Fibroblast of upper back skin (primary cell): ENCODE results near the gene IFNL2.
"Not testable (repeated sequence)": the region's sequence is repeated elsewhere in the genome, so short reads cannot be mapped to it uniquely, and the experiment has no call there.

Experiments
- DNase-seq: peaks from one replicate; pipeline ENCODE4 v3.0.0-alpha.2; 2013

IFNL2 gene

GRCh38 chr19:39268085-39268484 is at the start of gene IFNL2:
Gene IFNL2 (plus strand): TSS chr19:39268396. CDS start chr19:39268569, 173 bp downstream.
- DNase-seq: not testable (repeated sequence)

- DNase-seq: not testable (repeated sequence)
Observed at GRCh38 chr19:39219108-39219507, 49.1 kb upstream of the IFNL2 start.

GRCh38 chr19:39223703-39224279 is 44.4 kb upstream of the IFNL2 start:
- DNase-seq: peak; percentile 7

GRCh38 chr19:39224910-39225309 is 43.3 kb upstream of the IFNL2 start:
- no peak for DNase-seq

- DNase-seq: no peak
Observed at GRCh38 chr19:39230096-39230764, 38.0 kb upstream of the IFNL2 start.

- DNase-seq: no peak
Observed at GRCh38 chr19:39232708-39233107, 35.5 kb upstream of the IFNL2 start.

GRCh38 chr19:39236527-39236926 is 31.7 kb upstream of the IFNL2 start:
- DNase-seq: no peak

GRCh38 chr19:39237200-39238184 is 30.7 kb upstream of the IFNL2 start:
- DNase-seq: no peak

GRCh38 chr19:39238209-39238608 is 30.0 kb upstream of the IFNL2 start:
- DNase-seq: no peak

- DNase-seq: no peak
Observed at GRCh38 chr19:39238944-39239343, 29.3 kb upstream of the IFNL2 start.

GRCh38 chr19:39240421-39240820 is 27.8 kb upstream of the IFNL2 start:
- DNase-seq: no peak

- not testable (repeated sequence) for DNase-seq
Observed at GRCh38 chr19:39243741-39244140, 24.5 kb upstream of the IFNL2 start.

- DNase-seq: not testable (repeated sequence)
Observed at GRCh38 chr19:39244410-39245100, 23.6 kb upstream of the IFNL2 start, which contains the start of gene IFNL3. Gene IFNL3 (minus strand): TSS chr19:39245006. CDS start chr19:39244967, 39 bp downstream.

- DNase-seq: not testable (repeated sequence)
Observed at GRCh38 chr19:39245166-39245565, 23.0 kb upstream of the IFNL2 start.

- peak; percentile 17 for DNase-seq
Observed at GRCh38 chr19:39246951-39247669, 21.1 kb upstream of the IFNL2 start.

GRCh38 chr19:39247701-39248664 is 20.2 kb upstream of the IFNL2 start:
- no peak for DNase-seq

GRCh38 chr19:39248806-39249205 is 19.4 kb upstream of the IFNL2 start, which contains the start of gene IFNL4:
Gene IFNL4 (minus strand): TSS chr19:39248856.
- DNase-seq: no peak

- DNase-seq: no peak
Observed at GRCh38 chr19:39251081-39251480, 17.1 kb upstream of the IFNL2 start.

GRCh38 chr19:39251846-39252245 is 16.4 kb upstream of the IFNL2 start:
- DNase-seq: no peak

- DNase-seq: no peak
Observed at GRCh38 chr19:39252458-39252857, 15.7 kb upstream of the IFNL2 start.
